Naive thymus-derived CD4-positive, alpha-beta T cell (primary cell): ENCODE results near the gene FAM187B. TPM values are rescaled to one million over a fixed set of nuclear protein-coding genes. Genes with fewer than 3 reads are reported as not detected.
A peak's percentile ranks its signal among the peaks of the same experiment; 100 is the strongest.

ENCODE experiments used
- ATAC-seq: fragments of 150-1000 bp; cut with Tn5 transposase; 2 replicates; pipeline ENCODE4 v1.10.0; 2021; ENCODE audit warnings: mild to moderate bottlenecking, moderate library complexity
- CTCF ChIA-PET: fragments of 350-600 bp; sonication (Branson Sonifier 250); formaldehyde crosslinking; loops from one replicate; lab custom pipeline; 2021; ENCODE audit warnings: antibody characterized with exemption; lab: Charles Lee
- POLR2A ChIA-PET: fragments of 350-600 bp; sonication (Branson Sonifier 250); formaldehyde crosslinking; loops from one replicate; lab custom pipeline; 2021; ENCODE audit warnings: antibody characterized with exemption, inconsistent platforms; lab: Charles Lee
- DNase-seq, 9 donors: peaks; one replicate each; pipeline versions ENCODE4 v3.0.0 to v3.0.0-alpha.2; 2020 to 2022; ENCODE audit warnings: mixed read lengths in 1 of 9
- H3K27ac ChIP-seq: one replicate; pipeline ENCODE4 v1.7.0; 2013; ENCODE audit warnings: mild to moderate bottlenecking, low read depth, low read length, moderate library complexity
- H3K27me3 ChIP-seq, 2 donors: one replicate each; pipeline ENCODE4 v1.7.0; 2013; ENCODE audit warnings: low read length in 2 of 2, mild to moderate bottlenecking in 2 of 2, moderate library complexity in 2 of 2; ENCODE audit not compliant: control insufficient read depth in 2 of 2, insufficient read depth in 2 of 2
- H3K36me3 ChIP-seq, 3 experiments: 1 replicate in 2 of 3; 2 replicates in 1 of 3; pipeline ENCODE4 v1.7.0; 2013; ENCODE audit warnings: low read length in 3 of 3, mild to moderate bottlenecking in 3 of 3, moderate library complexity in 1 of 3; ENCODE audit not compliant: insufficient read depth in 3 of 3, control insufficient read depth in 2 of 3
- H3K4me1 ChIP-seq, 2 donors: one replicate each; pipeline ENCODE4 v1.7.0; 2013; ENCODE audit warnings: low read length in 2 of 2, mild to moderate bottlenecking in 2 of 2, moderate library complexity in 1 of 2; ENCODE audit not compliant: control insufficient read depth in 2 of 2, insufficient read depth in 2 of 2
- H3K4me3 ChIP-seq: 2 replicates; pipeline ENCODE4 v1.7.0; 2013; ENCODE audit warnings: mild to moderate bottlenecking, low read length
- H3K9me3 ChIP-seq, 3 experiments: 1 replicate in 2 of 3; 2 replicates in 1 of 3; pipeline ENCODE4 v1.7.0; 2013; ENCODE audit warnings: low read length in 3 of 3; ENCODE audit not compliant: control insufficient read depth in 2 of 3
- H3K27ac Mint-ChIP-seq, 9 donors: one replicate each; pipeline ENCODE4 v1.8.0; 2020 to 2022; ENCODE audit warnings: mixed read lengths in 9 of 9, mild to moderate bottlenecking in 8 of 9, moderate library complexity in 5 of 9, inconsistent platforms in 2 of 9
- H3K27me3 Mint-ChIP-seq, 5 donors: one replicate each; pipeline ENCODE4 v1.8.0; 2021 to 2022; ENCODE audit warnings: mixed read lengths in 5 of 5, mild to moderate bottlenecking in 1 of 5
- H3K36me3 Mint-ChIP-seq, 5 donors: one replicate each; pipeline ENCODE4 v1.8.0; 2020 to 2022; ENCODE audit warnings: mixed read lengths in 5 of 5, mild to moderate bottlenecking in 3 of 5, inconsistent platforms in 1 of 5
- H3K4me1 Mint-ChIP-seq, 7 donors: one replicate each; pipeline ENCODE4 v1.8.0; 2020 to 2022; ENCODE audit warnings: mixed read lengths in 7 of 7, mild to moderate bottlenecking in 3 of 7, inconsistent platforms in 1 of 7
- H3K4me3 Mint-ChIP-seq, 10 donors: one replicate each; pipeline ENCODE4 v1.8.0; 2020 to 2022; ENCODE audit warnings: mild to moderate bottlenecking in 10 of 10, mixed read lengths in 10 of 10, moderate library complexity in 6 of 10, inconsistent platforms in 2 of 10
- H3K9me3 Mint-ChIP-seq, 11 donors: one replicate each; pipeline ENCODE4 v1.8.0; 2020 to 2022; ENCODE audit warnings: mixed read lengths in 11 of 11, mild to moderate bottlenecking in 4 of 11, inconsistent platforms in 1 of 11, moderate library complexity in 1 of 11
- intact Hi-C, 2 donors: fragments of 100-400 bp; cut with micrococcal nuclease; formaldehyde crosslinking; loops; one replicate each; pipeline ENCODE4 v1.15.1; 2023
- polyA plus RNA-seq, 2 donors: library from polyadenylated mRNA; unstranded; fragments of 300-500 nt; fragmentation: Illumina TruSeq; gene quantifications; one replicate each; pipeline ENCODE4 v1.2.3, GENCODE V29; 2021
- total RNA-seq, 6 experiments: library from RNA in 5 of 6; stranded (reverse) in 5 of 6; gene quantifications; 1 replicate in 5 of 6; 2 replicates in 1 of 6; pipeline ENCODE4 v1.2.3 and lab custom pipeline; 2021 to 2026

Gene FAM187B
- total and polyA plus RNA-seq, 7 experiments from 2014 or later: not detected

DNA sequence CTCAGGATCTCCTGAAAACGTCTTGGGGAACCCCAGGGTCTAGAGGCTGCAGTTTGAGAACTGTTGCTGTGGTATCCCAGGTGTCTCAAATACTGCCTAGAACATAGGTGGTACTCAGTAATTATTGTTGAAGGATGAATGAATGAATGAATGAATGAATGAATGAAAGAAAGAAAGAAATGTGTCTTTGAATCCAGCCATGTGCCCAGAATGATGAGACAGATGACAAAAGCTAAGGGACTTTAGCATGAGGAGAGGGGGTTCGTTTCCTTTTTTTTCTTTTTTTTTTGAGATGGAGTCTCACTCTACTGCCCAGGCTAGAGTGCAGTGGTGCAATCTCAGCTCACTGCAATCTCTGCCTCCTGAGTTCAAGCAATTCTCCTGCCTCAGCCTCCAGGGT, 28.0 kb upstream of the FAM187B start:
- Mint-ChIP-seq H3K9me3 (peaks cover 0 to 6% (median 0%) of the 10 kb centered on the region in 11 donors), H3K4me3 (peak overlapping the region in 2 of 10 donors; percentile 10 to 33), H3K36me3 (peaks cover 0 to 7% (median 0%) of the 10 kb centered on the region in 5 donors), H3K4me1 (peaks cover 10 to 33% (median 28%) of the 10 kb centered on the region in 7 donors), H3K27ac (peak overlapping the region in 6 of 9 donors; percentile 8 to 82 (median 56)), H3K27me3 (no peaks in the 10 kb centered on the region)
- no peaks in the 10 kb centered on the region for H3K9me3 ChIP-seq
- CTCF ChIA-PET: interaction anchor here (0.9 to 2.2 kb wide), 3 partner anchors 8 to 15 kb away, joined by 3 to 5 read pairs (median 3); no protein-coding TSS in a partner anchor
- POLR2A ChIA-PET: interaction anchor here (0.6 to 5.9 kb wide), 8 partner anchors 10 to 132 kb away, joined by 3 to 40 read pairs (median 4); partner anchors contain the start of gene USF2
- peaks cover 0 to 12% of the 10 kb centered on the region in 2 donors for H3K4me1 ChIP-seq
- DNase-seq (no peak), ATAC-seq (no peak)
- no peak overlapping the region for H3K27ac ChIP-seq
- peaks cover 0 to 4% (median 0%) of the 10 kb centered on the region in 3 experiments for H3K36me3 ChIP-seq
- intact Hi-C loops: no loop called here
- H3K27me3 ChIP-seq: no peaks in the 10 kb centered on the region
- no peak overlapping the region for H3K4me3 ChIP-seq

DNA sequence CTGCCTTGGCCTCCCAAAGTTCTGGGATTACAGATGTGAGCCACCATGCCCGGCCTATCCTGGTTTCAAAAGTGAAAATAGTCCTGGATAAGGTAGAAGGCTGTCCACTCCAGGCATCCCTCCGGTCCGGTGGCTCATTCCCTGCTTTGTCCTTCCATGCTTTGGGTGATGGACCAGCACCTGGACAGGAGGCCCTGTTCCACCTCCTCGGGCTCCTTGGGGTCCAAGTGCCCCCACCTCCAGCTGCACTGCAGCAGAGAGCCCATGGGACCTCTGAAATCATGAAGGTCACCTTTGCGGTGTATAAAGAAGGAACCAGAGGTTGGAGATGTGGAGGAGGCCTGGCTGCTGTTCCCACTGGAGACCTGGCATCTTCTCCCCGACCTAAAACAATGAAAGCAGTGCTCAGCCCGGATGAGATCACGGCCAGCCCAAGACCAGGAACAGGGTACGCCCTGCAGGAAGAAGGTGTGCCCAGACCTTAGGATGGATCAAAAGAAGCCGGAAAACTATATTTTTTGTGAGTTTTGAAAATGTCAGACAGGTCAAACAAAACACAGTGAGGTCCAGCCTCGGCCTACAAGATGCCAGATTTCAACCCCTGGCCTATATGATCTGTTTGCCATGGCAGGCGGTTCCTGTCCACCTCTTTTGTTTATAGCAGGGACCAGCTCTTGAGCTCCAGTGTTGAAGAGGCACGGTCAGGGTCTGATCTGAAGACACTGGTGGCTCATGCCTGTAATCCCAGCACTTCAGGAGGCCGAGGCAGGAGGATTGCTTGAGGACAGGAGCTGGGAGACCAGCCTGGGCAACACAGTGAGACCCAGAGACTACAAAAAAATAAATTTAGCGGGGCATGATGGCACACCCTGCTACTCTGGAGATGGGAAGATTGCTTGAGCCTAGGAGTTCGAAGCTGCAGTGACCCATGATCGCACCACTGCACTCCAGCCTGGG, 26.1 kb upstream of the FAM187B start:
- ATAC-seq (no peak), DNase-seq (no peak)
- Histone ChIP-seq H3K9me3 (no peaks in the 10 kb centered on the region), H3K4me3 (no peak overlapping the region), H3K27me3 (no peaks in the 10 kb centered on the region), H3K36me3 (peaks cover 0 to 4% (median 0%) of the 10 kb centered on the region in 3 experiments), H3K4me1 (peaks cover 0 to 12% of the 10 kb centered on the region in 2 donors), H3K27ac (no peak overlapping the region)
- Mint-ChIP-seq H3K4me1 (peaks cover 13 to 45% (median 37%) of the 10 kb centered on the region in 7 donors), H3K4me3 (peak overlapping the region in 1 of 10 donors; percentile 14), H3K27ac (peak overlapping the region in 2 of 9 donors; percentile 41 to 49), H3K36me3 (peaks cover 0 to 14% (median 4%) of the 10 kb centered on the region in 5 donors), H3K9me3 (peaks cover 0 to 1% (median 0%) of the 10 kb centered on the region in 11 donors), H3K27me3 (peaks cover 0 to 10% (median 0%) of the 10 kb centered on the region in 5 donors)
- intact Hi-C loops: no loop called here
- ChIA-PET CTCF (interaction anchor here (0.6 to 2.2 kb wide), 3 partner anchors 10 to 102 kb away, joined by 3 to 5 read pairs (median 3); no protein-coding TSS in a partner anchor), POLR2A (interaction anchor here (0.7 to 5.9 kb wide), 5 partner anchors 12 to 290 kb away, joined by 3 to 40 read pairs (median 3); partner anchors contain the start of genes FXYD5 and USF2)

DNA sequence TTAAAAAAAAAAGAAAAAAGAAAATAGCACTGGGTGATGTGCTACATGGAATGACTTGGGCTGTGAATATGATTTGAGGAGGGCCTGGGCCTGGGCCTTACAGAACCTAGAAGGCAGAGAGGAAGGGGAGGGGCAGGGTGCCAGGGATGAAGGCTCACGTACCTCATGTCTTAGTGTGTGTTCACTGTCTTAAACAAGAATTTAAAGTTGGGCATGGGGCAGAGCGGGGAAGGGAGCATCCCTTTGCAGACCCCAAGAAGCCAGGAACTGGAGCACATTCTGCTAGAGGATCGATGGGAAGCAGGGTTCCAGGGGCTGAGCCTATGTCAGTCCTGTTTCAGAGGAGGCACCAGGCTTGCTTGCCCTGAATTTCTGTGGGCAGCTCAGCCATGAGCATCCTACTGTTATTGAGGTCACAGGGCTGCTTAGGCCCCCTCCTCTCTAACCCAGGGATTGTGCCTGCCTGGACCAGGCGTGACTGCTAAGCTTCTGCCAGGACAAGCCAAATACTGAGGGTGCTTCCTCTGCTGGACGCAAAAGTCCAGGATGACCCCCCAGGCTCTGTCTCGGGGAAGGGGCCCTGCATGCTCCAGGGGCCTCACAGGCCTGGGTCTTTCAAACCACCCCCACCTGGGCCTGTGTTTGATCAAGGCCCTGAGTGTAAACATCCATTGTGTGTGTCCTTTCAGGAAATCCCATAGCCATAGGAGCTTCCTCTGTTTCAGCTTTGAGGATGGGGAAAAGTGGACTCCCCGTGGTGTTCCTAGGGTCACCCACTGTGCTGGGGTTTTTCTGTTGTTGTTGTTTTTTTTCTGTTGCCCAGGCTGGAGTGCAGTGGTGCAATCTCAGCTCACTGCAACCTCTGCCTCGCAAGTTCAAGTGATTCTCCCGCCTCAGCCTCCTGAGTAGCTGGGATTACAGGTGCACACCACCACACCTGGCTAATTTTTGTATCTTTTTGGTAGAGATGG, 25.1 kb upstream of the FAM187B start:
- DNase-seq (no peak), ATAC-seq (no peak)
- POLR2A ChIA-PET: interaction anchor here (1.1 to 5.9 kb wide), 2 partner anchors 13 to 97 kb away, joined by 3 to 40 read pairs; partner anchors contain the start of gene USF2
- Mint-ChIP-seq H3K27ac (peak overlapping the region in 3 of 9 donors; percentile 9 to 81 (median 24)), H3K4me1 (peaks cover 21 to 55% (median 47%) of the 10 kb centered on the region in 7 donors), H3K4me3 (no peak overlapping the region), H3K36me3 (peaks cover 0 to 14% (median 4%) of the 10 kb centered on the region in 5 donors), H3K27me3 (peaks cover 0 to 20% (median 0%) of the 10 kb centered on the region in 5 donors), H3K9me3 (peaks cover 0 to 1% (median 0%) of the 10 kb centered on the region in 11 donors)
- Histone ChIP-seq H3K9me3 (no peaks in the 10 kb centered on the region), H3K36me3 (peaks cover 0 to 4% (median 0%) of the 10 kb centered on the region in 3 experiments), H3K4me3 (no peak overlapping the region), H3K4me1 (peaks cover 0 to 12% of the 10 kb centered on the region in 2 donors), H3K27ac (no peak overlapping the region), H3K27me3 (no peaks in the 10 kb centered on the region)
- intact Hi-C loops: no loop called here
- CTCF ChIA-PET: no interaction called here

DNA sequence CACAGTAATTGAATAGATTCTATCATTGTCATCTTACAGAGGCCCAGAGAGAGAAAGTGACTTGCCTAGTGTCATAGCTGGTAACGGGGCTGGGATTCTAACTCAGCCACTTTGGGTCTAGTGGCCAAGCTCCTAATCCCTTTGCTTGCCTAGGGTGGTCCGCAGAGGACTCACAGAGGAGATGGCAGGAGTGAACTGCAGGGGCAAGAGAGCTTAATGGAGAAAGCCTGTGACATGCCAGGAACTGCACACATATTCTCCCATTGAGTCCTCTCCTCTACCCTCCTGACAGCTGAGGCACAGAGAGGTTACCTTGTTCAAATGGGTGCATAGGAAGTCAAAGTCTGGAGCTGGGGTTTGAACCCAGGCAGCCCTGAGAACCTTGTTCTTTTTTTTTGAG, 22.9 kb upstream of the FAM187B start:
- no peak overlapping the region for H3K4me3 ChIP-seq
- intact Hi-C loops: no loop called here
- DNase-seq: peak in 1 of 9 donors; percentile 15
- ChIA-PET POLR2A (interaction anchor here (1.2 to 2.1 kb wide), 6 partner anchors 11 to 110 kb away, joined by 4 to 7 read pairs (median 5); no protein-coding TSS in a partner anchor), CTCF (interaction anchor here (0.9 to 1.0 kb wide), 2 partner anchors 13 to 26 kb away, joined by 4 to 6 read pairs; no protein-coding TSS in a partner anchor)
- no peak overlapping the region for H3K27ac ChIP-seq
- H3K4me1 ChIP-seq: peaks cover 0 to 4% of the 10 kb centered on the region in 2 donors
- Mint-ChIP-seq H3K4me1 (peaks cover 18 to 49% (median 42%) of the 10 kb centered on the region in 7 donors), H3K27ac (peak overlapping the region in 3 of 9 donors; percentile 71 to 82 (median 80)), H3K27me3 (peaks cover 0 to 36% (median 0%) of the 10 kb centered on the region in 5 donors), H3K4me3 (peak overlapping the region in 3 of 10 donors; percentile 10 to 92 (median 16)), H3K36me3 (peaks cover 0 to 14% (median 4%) of the 10 kb centered on the region in 5 donors), H3K9me3 (peaks cover 0 to 3% (median 0%) of the 10 kb centered on the region in 11 donors)
- H3K36me3 ChIP-seq: peaks cover 0 to 4% (median 0%) of the 10 kb centered on the region in 3 experiments
- no peaks in the 10 kb centered on the region for H3K9me3 ChIP-seq
- no peaks in the 10 kb centered on the region for H3K27me3 ChIP-seq
- ATAC-seq: no peak

DNA sequence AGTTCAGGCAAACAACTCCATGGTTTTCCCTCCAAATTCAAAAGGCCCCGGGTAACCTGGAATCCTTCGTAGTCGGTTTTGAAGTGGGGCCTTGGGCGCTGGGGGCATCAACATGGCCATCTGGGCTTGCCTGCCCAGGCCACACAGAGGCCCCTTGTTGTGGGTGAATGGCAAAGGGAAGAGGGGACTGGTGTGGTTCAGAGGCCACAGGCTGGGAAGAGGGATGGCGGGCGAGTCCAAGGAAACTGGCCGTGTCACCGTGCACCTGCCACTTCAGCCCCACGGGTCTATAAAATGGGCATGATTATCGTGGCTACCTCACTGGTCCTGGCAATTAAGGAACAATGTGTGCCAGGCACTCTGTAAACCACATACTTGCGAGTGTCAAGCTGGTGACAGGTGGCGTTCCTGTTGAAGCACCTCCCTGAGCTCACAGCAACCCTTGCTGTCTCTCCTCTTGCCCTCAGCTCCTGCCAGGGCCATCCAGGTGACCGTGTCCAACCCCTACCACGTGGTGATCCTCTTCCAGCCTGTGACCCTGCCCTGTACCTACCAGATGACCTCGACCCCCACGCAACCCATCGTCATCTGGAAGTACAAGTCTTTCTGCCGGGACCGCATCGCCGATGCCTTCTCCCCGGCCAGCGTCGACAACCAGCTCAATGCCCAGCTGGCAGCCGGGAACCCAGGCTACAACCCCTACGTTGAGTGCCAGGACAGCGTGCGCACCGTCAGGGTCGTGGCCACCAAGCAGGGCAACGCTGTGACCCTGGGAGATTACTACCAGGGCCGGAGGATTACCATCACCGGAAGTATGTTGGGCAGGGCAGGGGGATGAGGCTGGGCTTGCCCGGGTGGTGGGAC, 21.5 kb upstream of the FAM187B start:
- DNase-seq (peak in 1 of 9 donors; percentile 19), ATAC-seq (no peak)
- H3K27ac Mint-ChIP-seq: peak overlapping the region; percentile 43 to 92 (median 84)
- H3K9me3 ChIP-seq: no peaks in the 10 kb centered on the region
- H3K27me3 ChIP-seq: no peaks in the 10 kb centered on the region
- H3K27ac ChIP-seq: no peak overlapping the region
- CTCF ChIA-PET: interaction anchor here (0.5 to 0.9 kb wide), 2 partner anchors 10 to 1034 kb away, joined by 3 read pairs; no protein-coding TSS in a partner anchor
- H3K4me3 Mint-ChIP-seq: peak overlapping the region; percentile 87 to 92 (median 92)
- POLR2A ChIA-PET: interaction anchor here (0.5 to 2.1 kb wide), 9 partner anchors 12 to 108 kb away, joined by 3 to 7 read pairs (median 4); no protein-coding TSS in a partner anchor
- H3K4me1 ChIP-seq: peaks cover 0 to 4% of the 10 kb centered on the region in 2 donors
- H3K36me3 ChIP-seq: peaks cover 0 to 4% (median 0%) of the 10 kb centered on the region in 3 experiments
- peaks cover 0 to 45% (median 0%) of the 10 kb centered on the region in 5 donors for H3K27me3 Mint-ChIP-seq
- peaks cover 18 to 41% (median 34%) of the 10 kb centered on the region in 7 donors for H3K4me1 Mint-ChIP-seq
- peak overlapping the region; percentile 81 for H3K4me3 ChIP-seq
- intact Hi-C loops: no loop called here
- peaks cover 0 to 12% (median 4%) of the 10 kb centered on the region in 5 donors for H3K36me3 Mint-ChIP-seq
- H3K9me3 Mint-ChIP-seq: peaks cover 0 to 7% (median 0%) of the 10 kb centered on the region in 11 donors
